ENCODE results near the gene PLAAT3.
"Not testable (repeated sequence)": the region's sequence is repeated elsewhere in the genome, so short reads cannot be mapped to it uniquely, and the experiment has no call there.

DNA sequence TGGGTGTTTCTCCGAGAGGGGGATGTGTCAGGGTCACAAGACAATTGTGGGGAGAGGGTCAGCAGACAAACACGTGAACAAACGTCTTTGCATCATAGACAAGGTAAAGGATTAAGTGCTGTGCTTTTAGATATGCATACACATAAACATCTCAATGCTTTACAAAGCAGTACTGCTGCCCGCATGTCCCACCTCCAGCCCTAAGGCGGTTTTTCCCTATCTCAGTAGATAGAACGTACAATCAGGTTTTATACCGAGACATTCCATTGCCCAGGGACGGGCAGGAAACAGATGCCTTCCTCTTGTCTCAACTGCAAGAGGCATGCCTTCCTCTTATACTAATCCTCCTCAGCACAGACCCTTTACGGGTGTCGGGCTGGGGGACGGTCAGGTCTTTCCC, 86.1 kb downstream of the PLAAT3 start:
- TF ChIP-seq, protein P1, sequence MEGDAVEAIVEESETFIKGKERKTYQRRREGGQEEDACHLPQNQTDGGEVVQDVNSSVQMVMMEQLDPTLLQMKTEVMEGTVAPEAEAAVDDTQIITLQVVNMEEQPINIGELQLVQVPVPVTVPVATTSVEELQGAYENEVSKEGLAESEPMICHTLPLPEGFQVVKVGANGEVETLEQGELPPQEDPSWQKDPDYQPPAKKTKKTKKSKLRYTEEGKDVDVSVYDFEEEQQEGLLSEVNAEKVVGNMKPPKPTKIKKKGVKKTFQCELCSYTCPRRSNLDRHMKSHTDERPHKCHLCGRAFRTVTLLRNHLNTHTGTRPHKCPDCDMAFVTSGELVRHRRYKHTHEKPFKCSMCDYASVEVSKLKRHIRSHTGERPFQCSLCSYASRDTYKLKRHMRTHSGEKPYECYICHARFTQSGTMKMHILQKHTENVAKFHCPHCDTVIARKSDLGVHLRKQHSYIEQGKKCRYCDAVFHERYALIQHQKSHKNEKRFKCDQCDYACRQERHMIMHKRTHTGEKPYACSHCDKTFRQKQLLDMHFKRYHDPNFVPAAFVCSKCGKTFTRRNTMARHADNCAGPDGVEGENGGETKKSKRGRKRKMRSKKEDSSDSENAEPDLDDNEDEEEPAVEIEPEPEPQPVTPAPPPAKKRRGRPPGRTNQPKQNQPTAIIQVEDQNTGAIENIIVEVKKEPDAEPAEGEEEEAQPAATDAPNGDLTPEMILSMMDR (IDR thresholded peaks at IDR 0.05; ENCODE audit: low read length) = not testable (repeated sequence)
- not testable (repeated sequence) for TF ChIP-seq EZH2 (IDR thresholded peaks at IDR 0.05; ENCODE audit: borderline replicate concordance, low read length)
